Stimulated activated CD8-positive, alpha-beta memory T cell treated with anti-CD3 and anti-CD28 coated beads, Interleukin-4, amount 100 ng/mL, for 4 hours (primary cell): ENCODE results near the gene ANKH.
"Not testable (repeated sequence)": the region's sequence is repeated elsewhere in the genome, so short reads cannot be mapped to it uniquely, and the experiment has no call there.

ENCODE experiments used
- DNase-seq, 2 donors: peaks; one replicate each; pipeline ENCODE4 v3.0.0-alpha.2; 2020; ENCODE audit warnings: low read depth in 2 of 2, low spot score in 1 of 2

The ANKH gene

DNA sequence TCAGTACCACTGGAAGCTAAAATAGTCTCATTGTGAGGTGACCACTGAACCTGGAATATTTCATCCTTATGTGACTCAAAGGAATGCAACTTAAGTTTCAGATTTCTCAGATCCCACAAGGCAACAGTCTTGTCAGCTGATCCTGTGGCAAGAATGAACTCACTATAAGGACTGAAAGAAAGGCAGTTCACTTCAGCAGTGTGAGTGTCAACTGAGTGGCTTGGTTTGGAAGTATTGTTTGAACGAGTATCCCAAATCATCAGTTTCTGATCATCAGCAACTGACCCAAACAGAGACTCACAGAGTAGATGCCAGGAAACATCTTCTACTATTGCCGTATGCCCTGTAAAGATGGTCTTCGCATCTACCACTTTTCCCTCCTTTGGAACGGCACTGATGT lies 74.2 kb downstream of the ANKH start:
- DNase-seq: not testable (repeated sequence)

DNA sequence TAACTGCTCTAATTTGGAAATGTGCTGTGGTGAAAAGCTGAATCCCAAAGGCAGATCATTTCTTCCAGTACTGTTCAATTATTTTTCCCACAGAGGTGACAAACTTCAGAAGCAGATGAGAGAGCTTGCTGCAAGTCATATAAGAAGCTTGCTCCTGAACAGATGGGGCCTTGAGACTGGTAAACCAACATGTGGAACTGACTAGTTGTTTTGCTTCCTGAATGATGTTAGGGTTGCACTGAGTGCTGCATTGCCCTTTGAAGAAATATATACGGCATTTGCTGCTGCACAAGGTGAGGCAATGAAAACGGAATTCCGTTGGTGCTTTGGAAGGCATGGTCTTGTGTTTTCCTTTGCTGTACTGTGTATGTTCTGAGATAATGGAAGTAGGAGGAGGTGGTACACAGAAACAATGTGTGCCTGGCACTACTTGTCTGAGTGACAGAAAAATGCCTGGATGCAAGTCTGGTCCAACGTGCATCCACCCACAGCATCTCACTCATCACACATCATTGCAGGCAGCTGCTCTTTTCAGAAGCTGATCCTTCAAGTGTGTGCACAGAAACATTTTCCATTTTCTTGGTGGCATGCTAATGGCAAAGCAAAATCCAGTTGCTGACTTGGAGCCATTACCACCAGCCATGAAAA lies 76.9 kb downstream of the ANKH start:
- DNase-seq: no peak

DNA sequence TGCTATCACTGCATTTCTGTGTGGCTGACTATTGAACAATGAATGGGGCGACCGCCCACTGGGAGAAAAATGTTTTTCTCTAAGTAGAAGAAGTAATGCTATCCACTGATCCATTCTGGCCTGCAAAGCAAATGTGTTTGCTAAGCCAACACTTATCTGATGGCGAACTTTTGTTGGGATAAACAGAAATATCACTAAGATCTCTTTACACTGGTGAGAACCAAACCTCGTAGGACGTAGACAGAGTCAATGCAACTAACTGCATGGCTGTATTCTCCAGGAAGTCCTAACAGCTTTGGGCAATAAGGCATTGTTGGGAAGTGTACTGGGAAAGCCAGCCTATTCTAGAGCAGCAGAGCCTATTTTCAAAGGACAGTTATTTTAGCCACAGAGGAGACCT lies 77.7 kb downstream of the ANKH start:
- no peak for DNase-seq

DNA sequence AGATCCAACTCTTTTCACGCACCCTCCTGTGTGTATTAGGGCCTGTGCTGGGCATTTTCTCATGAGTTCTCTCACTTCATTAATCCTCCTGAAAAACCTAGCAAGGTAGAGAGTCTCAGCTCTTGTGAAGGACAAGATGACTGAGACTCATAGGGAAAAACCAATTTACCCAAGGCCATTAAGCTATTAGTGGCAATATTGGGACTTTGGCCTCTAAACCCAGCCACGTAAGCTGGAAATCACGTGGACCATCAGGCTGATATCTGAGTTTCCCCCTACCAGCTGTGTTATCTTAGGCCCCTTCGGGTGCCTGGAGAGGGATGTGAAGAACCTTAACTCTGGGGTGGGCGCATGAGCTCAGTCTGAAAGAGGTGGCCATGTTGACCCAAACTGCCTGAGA lies 80.7 kb downstream of the ANKH start:
- no peak for DNase-seq

DNA sequence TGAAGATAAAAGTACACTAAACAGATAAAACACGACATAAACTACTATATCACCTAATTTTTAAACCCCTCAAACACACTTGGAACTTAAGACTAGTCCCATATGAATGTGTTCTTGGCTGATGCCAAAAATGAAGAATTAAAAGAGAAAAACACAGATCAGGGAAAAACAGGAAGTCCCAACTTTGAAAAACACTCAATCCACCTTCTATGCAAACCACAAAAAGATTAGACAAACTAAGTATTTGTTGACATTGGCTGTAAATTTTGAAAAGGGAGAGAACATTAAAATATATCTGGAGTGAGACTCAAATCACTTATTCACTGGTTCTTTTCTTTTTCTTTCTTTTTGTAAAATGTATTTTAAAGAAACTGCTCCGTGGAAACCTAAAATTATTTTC lies 81.4 kb downstream of the ANKH start:
- no peak for DNase-seq

DNA sequence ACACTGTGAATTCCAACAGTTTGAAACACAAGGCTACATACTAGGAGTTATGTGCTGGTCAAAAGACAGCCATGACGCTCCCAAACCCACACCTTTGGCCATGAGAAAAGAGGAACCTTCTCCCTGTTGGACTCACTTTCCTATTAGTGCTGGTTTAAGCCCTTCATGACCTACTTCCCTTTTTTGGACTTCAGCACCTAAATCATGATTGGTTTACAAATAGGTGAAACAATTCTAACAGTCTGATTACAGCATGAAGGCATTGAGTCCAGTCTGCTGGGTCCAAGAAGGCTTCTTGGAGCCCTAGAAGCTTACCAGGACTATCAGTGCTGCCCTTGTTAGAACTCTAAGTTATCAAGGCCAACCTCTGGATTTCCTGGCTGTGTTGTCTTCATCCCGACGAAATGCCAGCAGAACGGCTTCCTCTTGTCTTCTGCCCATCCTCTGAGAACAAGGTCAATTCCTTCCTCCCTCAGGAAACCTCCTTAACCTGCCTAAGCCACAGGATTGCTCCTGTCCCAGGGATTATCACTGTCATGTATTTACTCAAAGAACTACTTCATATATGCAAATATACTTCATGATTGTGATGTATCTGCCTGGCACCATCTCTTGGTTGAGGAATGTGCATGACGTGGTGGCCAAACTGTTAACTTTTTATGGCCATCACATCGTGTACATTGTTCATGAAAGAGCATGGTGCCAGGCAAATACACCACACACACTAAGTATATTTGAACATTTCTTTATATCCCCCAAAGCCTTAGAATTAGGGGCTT lies 83.6 kb downstream of the ANKH start:
- no peak for DNase-seq

DNA sequence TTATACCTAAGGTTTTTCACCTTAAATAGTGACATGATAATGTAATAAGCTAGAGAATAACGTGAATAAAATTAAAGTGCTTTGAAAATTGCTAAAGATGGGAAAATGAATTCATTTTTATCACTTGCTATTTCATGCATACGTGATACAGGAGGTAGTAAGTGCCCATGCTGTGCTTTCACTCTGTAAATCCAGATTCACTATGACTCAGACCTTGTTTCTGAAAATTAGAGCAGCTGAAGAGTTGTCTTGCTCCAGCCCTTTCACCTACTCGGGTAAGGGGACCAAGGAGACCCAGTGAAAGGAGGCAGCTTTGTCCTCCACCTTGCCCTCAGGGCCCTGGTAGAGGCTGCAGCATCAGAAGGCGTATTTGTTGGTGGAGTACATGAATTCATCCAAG lies 87.9 kb downstream of the ANKH start:
- no peak for DNase-seq

DNA sequence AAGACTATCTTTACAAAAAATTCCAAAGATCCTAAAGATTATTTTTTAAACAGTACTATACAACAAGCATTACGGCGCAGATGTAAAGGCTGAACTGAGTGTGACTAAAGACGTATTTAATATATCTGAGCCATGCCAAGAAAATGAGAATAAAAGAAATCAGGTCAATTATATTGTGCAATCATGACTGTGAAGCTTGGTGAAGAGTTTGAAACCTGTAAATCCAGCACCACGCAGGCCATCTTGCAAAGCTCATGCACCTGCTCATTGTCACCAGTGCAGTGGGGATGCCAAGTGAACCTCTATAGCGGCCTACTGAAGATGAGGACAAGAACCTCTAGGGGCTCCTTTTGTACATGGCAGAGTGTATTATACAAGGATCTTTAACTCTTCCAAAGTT lies 89.0 kb downstream of the ANKH start:
- no peak for DNase-seq

DNA sequence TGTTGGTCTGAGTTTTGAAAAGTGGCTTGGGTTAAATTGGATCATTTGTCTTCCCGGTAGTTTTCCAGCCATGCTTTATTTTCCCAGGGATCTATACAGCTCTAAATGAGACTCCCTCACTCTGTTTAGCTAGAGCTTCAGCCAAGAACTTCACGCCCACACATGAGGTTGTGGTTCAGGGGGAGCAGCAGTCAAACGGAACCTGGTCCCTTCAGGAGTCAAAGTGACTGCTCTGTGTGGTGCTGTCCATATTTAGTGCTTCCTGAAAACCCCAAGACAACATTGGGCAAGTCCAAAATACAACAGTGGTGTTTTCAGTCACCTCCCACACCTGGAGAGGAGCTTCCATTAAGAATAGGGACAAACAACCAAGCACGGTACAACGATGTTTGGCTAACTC lies 90.5 kb downstream of the ANKH start:
- DNase-seq: no peak

DNA sequence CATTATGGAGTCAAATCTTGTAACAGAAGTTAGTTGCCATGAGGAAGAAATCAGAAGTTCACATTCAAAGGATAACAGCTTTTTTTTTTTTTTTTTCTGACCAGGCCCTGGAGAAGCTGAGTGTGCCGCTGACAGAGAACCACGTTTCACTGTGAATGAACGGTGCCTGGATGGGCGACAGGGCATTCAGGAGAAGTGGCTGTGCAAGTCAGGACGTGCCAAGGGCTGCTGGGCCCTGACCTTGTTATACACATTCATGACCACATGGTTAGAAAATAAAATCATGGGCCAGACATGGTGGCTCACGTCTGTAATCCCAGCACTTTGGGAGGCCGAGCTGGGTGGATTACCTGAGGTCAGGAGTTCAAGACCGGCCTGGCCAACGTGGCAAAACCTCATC lies 91.6 kb downstream of the ANKH start:
- no peak for DNase-seq

DNA sequence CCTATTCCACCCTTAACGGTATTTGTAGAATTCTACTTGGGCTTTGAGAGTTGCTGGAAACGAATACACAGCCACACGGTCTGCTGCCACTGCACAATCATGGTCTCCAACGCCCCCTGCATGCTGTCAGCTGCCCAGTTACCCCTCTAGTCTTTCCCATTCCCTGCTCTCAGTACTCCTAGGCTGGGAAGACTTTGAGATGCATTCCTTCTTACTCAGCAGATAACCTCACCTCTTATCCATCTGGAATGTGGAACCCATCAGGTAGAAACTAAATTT lies 92.8 kb downstream of the ANKH start:
- no peak for DNase-seq

DNA sequence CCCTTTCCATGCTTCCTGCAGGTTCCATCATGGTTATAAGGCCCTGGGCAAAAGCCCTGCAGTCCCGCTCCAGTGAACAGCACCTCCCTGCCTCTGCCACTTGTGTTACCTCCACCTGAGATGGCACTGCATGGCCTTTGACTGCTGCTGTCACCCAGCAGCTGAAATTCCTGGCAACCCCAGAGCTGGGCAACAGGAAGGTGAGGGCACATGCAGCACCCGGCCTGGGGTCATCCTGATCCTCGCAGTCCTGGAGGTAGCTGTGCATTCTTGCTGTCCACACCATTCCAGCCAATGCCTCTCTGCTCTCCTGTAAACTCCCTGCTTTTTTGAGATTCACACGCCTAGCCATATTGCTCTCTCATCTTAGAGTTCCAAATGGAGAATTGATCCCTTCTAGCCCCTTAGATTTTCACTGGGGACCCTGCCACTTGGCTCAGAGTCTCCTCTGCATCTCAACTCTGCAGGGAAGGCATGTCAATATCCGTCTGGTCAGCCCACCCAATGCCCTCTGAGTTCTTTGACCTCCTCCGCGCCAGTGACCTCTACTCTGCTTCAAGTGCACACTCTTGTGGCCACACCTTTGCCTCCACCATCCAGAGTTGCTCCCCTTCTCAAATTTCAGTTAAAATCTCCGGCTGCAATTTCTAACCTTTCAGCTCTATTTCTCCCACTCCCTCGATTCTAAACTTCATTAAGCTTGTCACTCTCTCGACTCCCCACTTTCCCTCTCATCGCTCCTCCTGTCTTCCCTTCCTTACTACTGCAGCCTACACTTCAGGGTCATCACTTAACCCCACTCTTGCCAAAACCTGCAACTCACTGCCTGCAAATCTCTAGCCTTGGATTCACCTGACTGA lies 93.4 kb downstream of the ANKH start:
- no peak for DNase-seq

DNA sequence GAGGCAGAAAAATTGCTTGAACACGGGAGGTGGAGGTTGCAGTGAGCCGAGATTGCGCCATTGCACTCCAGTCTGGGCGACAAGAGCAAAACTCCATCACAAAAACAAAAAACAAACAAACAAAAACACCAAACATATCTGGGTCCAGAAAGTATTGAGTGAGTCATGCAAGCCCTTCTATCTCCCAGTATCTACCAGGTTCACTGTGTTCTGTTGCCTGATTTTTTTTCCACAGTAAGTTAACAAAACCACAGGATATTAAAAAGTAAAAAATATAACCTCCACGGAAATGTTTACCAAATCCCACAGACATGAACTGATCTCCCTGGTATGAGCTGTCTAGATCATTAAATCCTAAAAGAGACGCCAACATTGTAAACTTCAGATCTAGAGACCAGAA lies 94.4 kb downstream of the ANKH start:
- no peak for DNase-seq

DNA sequence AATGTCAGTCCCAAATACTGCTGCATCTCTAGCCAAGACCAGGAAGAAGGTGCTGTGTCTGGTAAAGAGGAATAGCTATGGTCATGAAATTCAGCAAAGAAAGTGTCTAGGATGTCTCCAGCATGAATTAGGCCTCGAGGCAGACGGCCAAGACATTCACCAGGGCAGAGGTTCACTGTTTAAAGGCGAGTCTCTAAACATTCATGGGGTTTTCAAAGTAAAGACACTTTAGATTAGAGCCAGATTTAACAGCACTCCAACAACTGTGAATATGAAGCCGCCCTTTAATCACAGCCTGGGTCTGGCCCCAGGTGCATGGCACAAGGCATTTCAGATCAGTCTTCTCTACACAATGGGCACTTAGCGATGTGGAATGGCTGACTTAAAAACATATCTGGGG lies 95.0 kb downstream of the ANKH start:
- DNase-seq: no peak

DNA sequence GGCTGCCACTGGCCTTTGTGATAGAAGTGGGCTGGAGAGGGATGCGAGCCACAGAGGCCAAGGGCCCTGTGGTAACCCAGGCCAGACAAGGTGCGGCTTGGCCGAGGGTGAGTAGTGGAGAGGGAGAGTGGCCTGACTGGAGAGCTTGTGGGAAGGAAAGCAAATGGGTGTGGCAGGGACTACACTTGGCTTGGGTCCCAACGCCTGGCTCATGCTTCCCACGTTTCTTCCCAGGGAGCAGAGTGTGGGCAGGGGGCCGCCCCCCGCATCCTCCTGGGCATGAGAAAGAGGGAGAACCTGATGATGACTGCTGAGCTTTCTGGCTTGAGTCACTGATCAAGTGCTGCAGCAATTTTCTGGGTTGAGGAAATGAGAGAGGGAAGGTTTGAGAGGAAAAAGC lies 95.7 kb downstream of the ANKH start:
- DNase-seq: no peak

DNA sequence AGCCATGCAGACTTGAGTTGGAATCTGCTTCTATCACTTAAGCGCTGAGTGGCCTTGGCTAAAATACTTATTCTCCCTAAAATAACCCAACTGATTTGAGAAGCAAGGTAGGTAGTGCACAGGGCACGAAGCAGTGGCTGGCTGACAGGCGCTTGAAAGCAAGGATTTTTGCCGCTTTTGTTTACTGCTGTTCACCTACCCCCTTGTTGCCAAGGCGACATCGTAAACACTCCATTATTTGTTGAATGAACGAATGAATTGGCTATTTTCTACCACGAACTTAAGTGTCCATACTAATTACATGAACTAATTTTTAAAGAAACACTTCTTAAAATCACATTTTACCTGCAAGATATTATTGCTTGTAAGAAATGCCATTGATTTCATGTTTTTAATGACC lies 98.0 kb downstream of the ANKH start:
- DNase-seq: no peak

DNA sequence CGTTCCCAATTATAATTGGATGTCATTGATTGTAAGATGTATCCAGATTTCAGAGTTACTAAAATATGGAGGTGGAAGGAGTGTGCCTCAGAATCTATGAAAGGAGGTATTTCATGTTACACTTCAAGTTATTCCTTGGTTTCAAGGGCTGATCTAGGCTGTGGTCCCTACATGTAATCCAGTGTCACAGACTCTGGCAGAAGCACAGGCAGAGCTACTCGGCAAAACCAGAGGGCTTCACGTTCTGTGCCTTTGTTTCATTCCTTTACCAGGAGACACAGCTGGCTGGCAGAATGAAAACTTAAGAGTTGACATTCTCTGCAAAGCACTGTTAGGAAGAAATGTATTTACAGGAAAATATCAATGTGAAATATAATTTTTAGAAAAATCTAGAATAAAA lies 99.6 kb downstream of the ANKH start:
- no peak for DNase-seq

DNA sequence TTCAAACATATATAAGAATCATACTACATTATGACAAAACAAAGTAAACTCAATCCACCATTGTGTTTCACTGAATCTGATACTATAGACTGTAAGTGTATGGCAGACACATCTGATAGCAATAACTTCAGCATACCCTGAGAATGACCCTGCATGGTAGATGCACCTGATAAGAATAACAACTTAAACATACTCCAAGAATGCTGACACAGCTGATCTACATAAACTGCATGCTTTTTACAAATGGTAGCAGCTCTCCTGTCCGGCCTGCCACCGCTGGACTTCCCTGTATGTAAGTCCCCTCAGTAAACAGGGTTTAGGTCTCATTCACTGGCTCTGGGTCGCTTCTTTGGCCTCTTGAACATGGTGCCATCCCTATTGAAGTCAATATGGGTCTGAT lies 100.4 kb downstream of the ANKH start:
- DNase-seq: no peak

DNA sequence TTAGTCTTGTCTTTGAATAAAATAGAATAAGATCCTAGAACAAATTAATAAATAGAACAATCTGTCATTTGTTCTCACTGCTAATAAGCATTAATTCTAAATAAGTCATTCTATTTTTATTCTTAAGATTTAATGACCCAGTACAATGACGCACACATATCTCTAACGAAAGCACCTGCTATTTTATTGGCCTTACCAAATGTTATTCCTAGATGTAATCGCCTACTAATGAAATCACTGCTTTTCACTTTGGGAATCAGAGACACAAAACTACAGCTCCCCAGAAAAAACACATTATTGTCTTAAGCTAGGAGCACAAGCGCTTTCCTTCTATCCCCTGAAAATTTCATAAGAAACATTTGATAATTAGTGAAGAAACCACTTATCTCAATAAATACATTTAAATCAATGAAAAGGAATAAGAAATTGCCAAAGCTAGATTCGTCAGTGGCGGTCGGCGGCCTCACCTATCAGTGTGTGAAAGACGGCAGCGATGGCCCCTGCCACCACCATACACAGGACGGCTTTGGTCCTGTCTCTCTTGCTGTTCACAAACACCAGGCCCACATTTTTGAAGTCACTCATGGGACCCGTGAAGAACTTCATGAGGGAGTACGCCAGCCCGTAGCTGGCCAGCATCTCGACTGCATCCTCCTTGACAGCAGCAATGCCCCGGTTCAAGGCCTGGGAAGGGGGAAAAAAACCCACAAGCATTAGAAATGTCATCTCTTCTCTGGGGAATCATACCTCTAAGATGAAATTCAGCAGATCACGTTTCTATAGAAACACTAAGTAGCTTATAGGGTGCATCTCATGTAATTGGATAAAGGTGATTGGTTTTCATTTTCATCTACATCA lies 102.8 kb downstream of the ANKH start:
- DNase-seq: no peak

DNA sequence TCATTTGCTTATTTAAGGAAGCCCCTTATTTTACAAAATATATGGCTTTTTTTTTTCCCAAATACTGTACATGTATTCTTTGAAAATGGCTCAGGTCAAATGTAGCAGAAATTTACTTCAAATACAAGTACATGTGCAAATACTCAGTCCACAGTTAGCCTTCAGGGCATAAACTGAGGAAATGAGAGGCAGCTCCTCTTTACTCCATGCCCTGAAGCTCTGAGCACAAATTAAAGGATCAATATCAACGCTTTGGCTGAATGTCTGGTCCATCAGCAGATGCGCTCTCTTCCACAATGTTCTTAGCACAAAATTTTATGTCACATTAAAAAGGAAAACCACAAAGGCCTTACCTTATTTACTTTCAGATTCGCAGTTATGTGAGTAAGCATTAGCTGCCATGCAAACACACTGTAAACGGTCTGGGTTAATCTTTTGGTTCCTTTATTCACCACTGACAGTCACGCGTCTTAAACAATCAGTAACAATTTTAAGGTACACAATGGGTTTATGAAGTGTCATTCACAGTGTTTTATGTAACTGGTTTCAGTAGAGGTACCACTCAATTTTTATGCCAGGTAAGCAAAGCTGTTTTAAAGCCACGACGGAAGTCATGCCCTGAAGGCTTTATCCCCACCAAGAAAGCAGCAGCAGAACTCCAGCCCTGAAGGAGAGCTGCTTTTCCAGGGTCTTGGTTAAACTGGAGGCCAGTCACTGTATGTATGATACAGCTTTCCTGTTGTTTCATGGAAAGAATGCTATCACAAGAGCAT lies 103.7 kb downstream of the ANKH start:
- no peak for DNase-seq

DNA sequence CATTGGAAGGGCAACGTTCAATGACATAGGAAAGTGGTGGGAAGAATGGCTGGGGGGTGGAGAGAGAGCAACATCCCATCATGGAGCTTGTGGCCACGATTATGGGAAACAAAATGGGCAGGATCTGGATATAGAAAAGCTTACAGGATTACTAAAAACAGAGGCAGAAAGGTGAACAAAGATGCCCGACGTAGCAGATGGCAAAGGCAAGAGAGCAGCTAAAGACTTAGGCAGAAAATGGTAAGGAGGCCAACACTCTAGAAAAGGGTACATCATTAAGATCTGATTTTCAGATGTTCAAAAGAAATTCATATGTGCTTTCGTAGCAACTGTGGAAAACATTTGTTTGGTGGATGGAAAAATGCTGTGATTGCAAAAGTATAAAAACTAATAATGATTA lies 104.5 kb downstream of the ANKH start:
- no peak for DNase-seq
